GM18951 (cell line): Measurements from ENCODE around the gene BORCS8.
"Not testable (repeated sequence)": the region's sequence is repeated elsewhere in the genome, so short reads cannot be mapped to it uniquely, and the experiment has no call there.

Source experiments
- POLR2A ChIP-seq: IDR thresholded peaks from 4 replicates; pipeline ENCODE4 v1.6.1; 2011; ENCODE audit warnings: mild to moderate bottlenecking; ENCODE audit not compliant: insufficient read length, insufficient read depth; ENCODE audit errors: extremely low read depth
- in situ Hi-C: fragments of 300-500 bp; cut with MboI; formaldehyde crosslinking; loops from one replicate; pipeline ENCODE4 v1.12.0; 2022; ENCODE audit warnings: low sequenced_read_pairs, mixed read lengths, inconsistent platforms; ENCODE audit not compliant: unreplicated experiment

Gene BORCS8

GRCh38 chr19:19139876-19140229 is 52.1 kb downstream of the BORCS8 start:
- in situ Hi-C loops: no loop called here
- no peak for TF ChIP-seq POLR2A

GRCh38 chr19:19138109-19138981 is 53.6 kb downstream of the BORCS8 start, which contains the start of gene TMEM161A:
TMEM161A (minus strand) TSS chr19:19138478; CDS start chr19:19138428, 50 bp downstream.
- in situ Hi-C loops: no loop called here

GRCh38 chr19:19137556-19138108 is 54.3 kb downstream of the BORCS8 start:
- in situ Hi-C loops: no loop called here
- no peak for TF ChIP-seq POLR2A

More at GRCh38 chr19:19138109-19138981, 53.6 kb downstream of the BORCS8 start, which contains the start of gene TMEM161A:
- TF ChIP-seq POLR2A: peak; percentile 81

- in situ Hi-C loops: not testable (repeated sequence)
Measured at GRCh38 chr19:19135713-19136112, 56.2 kb downstream of the BORCS8 start.

GRCh38 chr19:19134687-19135158 is 57.2 kb downstream of the BORCS8 start:
- in situ Hi-C loops: no loop called here
- TF ChIP-seq POLR2A: no peak

GRCh38 chr19:19133985-19134384 is 58.0 kb downstream of the BORCS8 start:
- TF ChIP-seq POLR2A: no peak
- in situ Hi-C loops: no loop called here

GRCh38 chr19:19132912-19133311 is 59.0 kb downstream of the BORCS8 start:
- in situ Hi-C loops: no loop called here
- TF ChIP-seq POLR2A: no peak

GRCh38 chr19:19131989-19132388 is 60.0 kb downstream of the BORCS8 start:
- in situ Hi-C loops: no loop called here
- no peak for TF ChIP-seq POLR2A
